NCI-H82 treated with DMSO at 0.1 percent for 48 hours (cell line): ENCODE results near the gene AKNA.

Experiments
- DNase-seq: peaks from one replicate; lab custom pipeline; 2025; ENCODE audit not compliant: unreplicated experiment; lab: John Stamatoyannopoulos, UW

Gene AKNA

DNA sequence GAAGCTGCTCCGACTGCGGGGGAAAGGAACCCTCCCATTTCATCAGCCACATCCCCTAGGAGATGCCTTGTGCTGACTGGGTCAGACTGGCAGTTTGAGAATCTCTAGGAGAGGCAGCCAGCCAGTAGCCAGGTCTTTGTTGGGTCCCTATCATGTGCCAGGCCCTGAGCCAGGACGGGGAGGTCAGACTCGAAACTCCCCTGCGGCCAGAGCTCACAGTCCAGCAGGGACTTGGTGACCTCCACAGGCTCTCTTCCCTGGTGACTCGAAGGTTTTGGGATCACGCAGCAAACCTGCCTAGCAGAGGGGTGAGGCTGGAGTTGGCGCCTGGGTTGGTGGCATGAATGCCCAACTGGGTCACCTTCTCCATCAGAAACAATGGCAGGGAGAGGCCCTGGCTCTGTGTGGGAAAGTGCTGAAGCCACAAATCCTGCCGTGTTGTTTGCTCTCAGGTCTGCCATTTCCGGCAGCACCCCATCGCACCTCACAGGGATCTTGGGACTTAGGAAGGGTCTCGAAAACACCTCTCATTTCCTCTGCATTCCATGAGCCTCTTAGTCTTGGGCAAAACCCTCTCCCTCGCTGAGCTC lies 79.3 kb downstream of the AKNA start:
- DNase-seq = no peak

DNA sequence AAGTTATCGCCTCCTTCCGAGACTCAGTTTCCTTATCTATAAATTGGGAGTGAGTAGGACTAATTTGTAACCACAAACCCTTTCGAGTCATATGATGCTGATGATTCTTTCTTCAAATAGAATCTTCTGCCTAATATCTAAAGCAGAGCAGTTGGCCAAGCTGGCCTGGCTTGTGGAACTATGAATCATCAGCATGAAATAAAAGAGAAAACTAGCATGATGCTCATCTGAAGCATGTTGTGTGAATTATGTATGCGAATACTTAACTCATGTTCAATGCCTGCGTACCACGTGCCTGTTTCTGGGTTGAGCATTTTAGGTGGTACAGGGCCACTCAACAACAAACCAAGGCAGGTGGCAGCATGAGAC lies 79.9 kb downstream of the AKNA start:
- DNase-seq = no peak

DNA sequence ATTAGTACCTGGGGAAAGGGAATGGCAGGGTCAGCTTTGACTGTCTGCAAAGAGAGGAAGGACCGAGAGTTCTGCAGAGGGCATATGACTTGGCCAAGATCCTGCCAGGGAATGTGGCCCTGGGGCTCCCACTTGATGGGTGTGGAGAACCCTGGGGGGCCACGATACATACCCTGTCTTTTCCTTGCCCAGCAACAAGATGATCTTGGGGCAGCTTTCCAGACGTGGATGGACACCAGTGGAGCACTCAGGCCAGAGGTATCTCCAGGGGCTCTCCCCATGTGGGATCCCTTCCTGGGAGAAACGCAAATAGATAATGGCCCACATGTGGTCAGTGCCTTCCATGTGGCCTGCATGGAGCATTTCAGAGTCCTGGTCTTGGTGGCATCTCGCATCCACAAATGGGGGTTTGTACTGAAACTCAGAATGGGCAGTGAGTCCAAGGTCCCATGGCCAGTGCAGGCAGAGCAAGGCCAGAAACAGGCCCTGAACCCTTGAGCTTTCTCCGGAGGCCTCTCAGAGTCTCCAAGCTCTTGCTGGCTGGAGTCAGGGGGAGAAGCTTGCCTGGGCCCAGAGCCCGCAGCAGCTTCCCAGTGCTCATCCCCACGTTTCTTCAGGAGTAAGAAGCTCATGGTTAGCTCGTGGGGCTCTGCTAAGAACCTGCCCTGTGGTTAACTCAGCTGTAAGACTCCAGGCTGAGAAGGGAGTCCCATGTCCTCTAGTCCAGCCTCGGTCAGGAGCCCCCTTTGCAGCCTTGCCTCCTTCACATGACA lies 83.2 kb downstream of the AKNA start:
- no peak for DNase-seq

DNA sequence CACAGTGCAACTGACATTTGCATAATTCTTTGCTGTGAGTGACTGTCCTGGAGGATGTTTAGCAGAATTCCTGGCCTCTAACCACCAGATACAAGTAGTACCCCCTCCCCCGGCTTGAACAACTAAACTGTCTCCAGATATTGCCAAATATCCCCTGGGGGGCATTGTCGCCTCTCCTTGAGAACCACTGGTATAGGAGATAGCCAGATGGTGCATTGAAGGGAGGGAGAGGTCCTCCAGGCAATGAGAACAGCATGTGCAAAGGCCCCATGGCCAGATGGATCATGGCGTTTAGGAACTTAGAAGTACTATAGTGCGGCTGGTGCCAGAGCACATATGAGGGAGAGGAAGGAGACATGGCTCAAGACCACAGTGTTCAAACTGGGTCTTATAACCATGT lies 83.8 kb downstream of the AKNA start:
- peak; percentile 14 for DNase-seq

DNA sequence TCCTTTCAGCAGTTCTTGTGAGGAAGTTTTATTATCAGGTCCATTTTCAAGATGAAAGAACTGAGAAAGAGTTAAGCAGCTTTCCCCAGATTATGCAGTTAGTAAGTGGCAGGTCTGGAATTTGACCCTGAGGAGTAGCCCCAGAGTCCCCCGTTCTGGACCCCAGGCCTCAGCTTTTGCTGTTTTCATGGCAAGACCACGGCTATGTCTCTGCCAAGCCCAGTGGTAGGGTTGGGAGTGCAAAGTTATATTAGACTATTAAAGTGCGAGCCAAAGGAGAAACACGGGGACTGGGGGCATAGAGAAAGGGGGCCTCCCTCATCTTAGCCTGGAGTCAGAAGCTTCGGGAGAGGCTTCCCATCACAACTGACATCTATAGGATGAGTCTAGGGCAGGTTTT lies 84.2 kb downstream of the AKNA start:
- no peak for DNase-seq

DNA sequence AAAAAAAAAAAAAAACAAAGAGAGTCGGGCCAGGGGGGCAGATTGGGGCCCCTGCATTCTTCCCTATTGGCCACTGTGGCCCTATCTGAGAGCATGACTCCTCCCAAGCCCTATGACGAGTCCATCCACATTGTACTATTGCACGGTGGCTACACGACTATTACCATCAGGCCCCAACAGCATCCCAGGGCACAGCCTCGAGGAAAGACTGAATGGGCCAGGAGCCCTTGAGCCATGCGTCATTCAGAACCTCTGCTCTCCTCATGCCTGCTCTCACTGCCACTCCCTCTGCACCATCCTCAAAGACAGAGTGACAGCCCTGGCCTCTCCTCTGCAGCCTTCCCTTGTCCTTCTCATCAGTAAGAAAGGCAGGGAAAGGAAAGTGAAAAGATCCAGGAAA lies 85.1 kb downstream of the AKNA start:
- DNase-seq = no peak

DNA sequence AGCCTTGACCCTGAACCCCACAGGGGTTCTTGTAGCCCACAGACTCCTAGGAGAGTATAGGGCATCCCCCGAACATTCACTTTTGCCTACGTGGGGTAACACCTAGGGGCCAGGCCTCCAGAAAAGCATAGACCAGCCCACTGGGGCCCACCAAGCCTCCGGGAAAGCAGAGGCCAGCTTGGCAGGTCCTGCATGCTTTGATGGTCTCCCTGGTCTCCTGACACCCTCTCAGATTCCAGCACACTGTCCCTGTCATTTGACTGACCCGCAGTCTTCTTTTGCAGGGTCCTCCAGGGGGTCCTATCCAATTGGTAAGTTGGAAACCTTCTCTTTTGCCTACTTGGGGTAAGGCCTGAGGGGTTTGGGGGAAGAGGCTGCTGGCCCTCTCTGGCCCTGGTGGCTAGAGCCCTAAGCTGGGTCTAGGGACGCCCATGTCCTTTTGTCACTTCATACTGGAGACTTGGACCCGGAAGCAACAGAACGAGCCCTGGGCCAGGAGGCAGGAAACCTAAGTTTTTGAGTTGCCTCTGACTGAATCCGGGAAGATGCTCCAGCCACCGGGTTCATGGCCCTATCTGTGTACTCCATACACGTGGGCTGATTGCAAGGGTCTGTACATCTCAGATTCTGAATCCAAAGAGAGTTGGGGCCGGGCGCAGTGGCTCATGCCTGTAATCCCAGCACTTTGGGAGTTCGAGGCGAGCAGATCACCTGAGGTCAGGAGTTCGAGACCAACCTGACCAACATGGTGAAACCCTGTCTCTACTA lies 85.8 kb downstream of the AKNA start:
- DNase-seq = no peak

DNA sequence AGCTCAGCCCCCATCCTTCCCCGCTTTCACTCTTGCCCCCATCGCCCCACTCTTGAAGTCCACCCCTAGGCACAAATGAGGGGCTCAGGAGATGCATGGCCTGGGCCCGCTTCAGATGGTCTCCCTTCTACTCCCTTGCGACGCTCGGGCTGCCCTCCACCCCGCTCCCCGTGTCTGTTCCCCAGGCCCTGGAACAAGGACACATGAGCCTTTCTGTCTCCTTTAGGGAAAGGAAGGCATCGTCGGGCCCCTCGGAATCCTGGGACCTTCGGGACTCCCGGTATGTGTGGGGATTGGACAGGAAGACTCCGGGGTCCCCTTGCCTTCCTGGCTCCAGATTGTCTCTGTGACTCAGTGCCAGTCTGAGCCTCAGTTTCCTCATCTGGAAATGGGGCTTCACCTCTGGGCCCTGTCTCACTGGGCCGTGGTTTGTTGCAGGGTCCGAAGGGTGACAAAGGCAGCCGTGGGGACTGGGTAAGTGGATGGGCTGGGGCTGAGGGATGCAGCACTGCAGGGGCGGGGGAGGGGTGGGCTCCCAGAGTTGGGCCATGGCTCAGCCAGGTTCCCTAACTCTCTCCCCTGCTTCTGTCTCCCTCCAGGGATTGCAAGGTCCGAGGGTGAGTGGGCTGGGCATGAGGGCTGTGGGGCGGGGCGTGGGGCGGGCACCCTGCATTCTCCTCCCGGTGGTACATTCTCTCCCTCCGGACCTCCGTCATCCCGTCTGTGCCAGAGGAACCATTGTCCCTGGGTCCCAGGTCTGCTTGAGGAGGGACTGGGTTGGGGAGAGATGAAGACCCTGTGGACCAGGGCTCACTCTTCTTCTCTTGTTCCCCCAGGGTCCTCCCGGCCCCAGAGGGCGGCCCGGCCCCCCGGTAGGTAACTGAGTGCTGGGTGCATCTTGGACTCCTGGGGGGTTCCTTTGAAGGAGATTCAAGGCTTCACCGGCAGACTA lies 86.7 kb downstream of the AKNA start:
- DNase-seq = no peak

DNA sequence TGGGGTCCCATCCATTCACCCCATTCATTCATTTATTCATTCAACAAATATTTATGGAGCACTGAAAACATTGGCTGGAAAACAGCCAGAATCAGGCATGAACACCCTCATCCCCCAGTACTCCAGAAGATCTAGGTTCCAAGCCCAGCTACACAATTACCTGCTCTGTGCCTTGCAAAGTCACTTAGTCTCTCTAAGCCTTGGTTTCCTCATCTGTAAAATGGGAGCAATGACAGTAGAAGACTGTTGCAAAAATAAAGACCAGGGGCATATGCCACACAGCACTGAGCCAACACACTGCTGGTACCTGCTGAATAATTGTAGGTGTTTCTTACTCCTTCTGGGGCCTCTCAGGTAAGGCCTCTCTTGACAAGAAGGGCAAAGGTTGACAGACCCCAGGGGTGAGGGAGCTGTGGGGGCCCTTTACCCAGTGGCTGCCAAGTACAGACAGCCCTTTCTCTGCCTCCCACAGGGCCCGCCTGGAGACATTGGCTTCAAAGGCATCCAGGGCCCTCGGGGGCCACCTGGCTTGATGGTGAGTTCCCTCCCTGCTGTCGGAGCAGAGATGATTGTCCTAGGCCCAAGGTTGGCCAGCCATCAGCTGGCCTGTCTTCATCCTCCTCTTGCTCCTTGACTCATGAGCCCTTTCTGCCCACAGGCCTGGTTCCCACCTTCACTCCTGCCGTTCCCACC lies 87.5 kb downstream of the AKNA start:
- DNase-seq = no peak

DNA sequence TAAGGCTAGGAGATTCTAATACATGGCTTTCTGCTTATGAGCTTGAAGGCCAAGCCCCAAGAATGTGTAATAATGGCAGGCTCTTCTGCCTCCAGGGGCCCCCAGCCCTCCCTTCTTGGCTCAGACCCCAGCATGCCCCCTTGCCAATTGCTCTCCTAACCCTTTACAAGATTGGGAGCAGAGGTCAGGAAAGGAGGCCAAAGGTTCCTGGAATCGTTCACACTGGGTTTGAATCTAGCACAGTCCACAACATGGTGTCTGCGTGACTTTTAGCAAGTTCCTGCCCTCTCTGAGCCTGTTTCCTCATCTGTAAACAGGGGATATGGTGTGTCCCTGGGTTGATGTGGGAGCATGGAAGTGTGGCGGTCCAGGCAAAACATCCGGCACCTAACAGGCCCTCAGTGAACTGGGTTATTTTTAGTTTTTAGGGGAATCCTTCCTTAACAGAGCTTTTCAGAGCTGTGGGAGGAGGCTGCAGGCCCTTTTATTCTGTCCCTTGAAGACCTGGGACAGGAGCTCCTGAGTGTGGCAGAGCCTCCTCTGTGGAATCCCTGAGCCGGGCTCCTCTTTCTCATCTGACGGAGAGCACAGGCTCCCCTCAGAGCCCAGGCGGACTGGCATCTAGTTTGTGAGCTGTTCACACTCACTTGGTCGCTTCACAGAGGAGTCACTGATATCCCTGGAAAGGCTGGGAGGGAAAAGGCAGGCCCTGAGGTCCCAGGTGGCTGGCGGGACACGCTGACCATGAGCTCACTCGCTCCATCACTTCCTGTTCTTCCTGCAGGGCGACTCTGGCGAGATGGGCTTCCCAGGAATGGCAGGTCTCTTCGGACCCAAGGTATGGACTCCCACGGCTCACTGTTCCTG lies 88.3 kb downstream of the AKNA start:
- no peak for DNase-seq

DNA sequence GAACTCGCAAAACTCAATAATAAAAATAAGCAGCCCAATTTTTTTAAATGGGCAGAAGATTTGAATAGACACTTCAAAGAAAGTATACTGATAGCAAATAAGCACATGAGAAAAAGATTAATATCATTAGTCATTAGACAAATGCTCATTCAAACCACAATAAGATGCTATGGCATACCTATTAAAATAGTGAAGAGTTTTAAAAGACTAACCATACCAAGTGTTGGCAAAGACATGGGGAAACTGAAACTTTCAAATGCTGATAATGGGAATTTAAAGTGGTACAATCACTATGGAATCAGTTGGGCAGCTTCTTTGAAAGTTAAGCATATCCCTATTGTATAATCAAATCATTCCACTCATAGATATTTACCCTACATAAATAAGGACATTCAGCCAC lies 91.4 kb downstream of the AKNA start:
- no peak for DNase-seq

DNA sequence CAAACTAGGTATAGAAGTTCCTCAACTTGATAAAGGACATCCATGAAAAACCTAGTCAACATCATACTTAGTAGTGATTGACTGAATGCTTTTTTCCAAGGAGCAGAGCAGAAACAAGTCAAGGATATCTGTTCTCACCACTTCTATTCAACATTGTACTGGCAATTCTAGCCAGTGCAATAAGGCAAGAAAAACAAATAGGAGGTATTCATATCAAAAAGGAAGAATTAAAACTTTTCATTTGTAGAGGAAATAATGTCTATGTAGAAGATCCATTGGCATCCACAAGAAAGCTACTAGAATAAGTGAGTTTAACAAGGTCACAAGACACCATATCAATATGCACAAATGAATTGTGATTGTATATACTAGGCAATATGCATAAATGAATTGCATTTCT lies 93.1 kb downstream of the AKNA start:
- no peak for DNase-seq

DNA sequence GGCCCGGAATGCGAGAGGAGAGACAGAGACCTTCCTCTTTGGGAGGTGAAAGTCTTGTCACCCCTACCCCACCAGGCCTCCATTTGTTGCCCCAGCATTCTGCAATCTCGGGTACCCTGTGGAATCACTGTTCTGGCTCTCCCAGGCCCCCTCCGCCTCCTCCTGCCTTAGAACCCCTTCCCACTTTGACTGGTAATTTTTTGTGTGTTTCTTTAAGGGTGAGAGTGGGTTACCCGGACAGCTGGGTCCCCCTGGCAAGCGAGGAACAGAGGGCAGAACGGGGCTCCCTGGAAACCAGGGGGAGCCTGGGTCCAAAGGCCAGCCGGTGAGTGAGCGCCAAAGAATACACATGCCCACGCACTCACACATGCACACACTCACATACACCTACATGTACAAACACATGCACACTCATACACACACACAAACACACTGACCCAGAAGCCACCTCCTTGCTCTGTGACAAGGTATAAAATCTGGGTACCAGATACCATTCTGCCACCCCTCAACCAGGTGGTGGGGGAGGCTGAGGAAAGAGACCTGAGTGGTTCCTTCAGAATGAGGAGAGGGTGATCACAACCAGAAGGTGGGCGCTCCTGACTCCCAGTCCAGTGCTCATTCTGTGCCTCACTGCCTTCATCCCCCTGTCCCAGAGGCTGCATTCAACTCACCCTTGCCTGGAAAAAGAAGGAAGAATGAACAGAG lies 95.7 kb downstream of the AKNA start:
- DNase-seq = no peak

DNA sequence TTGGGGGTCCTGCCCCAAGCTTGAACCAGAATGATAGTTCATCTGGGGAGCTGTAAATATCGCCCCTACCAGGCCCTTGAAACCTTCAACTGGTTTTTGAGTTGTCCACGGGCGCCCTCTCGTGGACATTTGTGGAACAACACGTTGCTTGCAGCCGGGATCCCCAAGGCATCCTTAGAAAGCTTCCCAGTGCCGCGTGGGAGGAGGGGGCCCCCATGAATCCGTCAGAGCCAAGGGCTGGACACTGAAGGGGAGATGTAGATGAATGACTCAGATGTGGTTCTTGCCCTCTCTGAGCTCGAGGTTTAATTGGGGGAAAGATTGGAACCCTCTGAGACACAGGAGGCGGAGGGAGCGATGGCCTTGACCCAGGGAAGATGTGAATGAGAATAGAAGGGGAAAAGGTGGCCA lies 96.7 kb downstream of the AKNA start:
- DNase-seq = peak; percentile 5

DNA sequence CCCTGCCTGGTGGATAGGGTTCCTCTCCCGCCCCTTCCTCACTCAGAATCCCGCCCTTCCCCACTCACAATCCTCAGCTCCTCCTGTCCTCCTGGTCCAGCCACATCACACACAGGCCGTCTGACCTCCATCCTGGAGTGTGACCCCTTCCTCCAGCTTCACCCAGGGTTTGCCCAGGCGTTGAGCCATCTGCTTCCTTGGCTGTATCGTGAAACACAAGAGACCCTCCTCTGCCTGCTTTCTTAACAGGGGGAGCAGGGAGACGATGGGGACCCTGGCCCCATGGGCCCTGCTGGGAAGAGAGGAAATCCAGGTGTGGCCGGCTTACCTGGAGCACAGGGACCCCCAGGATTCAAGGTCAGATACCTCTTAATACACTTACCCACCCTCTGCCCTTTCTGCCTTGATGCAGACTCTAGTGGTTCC lies 97.2 kb downstream of the AKNA start:
- DNase-seq = no peak

DNA sequence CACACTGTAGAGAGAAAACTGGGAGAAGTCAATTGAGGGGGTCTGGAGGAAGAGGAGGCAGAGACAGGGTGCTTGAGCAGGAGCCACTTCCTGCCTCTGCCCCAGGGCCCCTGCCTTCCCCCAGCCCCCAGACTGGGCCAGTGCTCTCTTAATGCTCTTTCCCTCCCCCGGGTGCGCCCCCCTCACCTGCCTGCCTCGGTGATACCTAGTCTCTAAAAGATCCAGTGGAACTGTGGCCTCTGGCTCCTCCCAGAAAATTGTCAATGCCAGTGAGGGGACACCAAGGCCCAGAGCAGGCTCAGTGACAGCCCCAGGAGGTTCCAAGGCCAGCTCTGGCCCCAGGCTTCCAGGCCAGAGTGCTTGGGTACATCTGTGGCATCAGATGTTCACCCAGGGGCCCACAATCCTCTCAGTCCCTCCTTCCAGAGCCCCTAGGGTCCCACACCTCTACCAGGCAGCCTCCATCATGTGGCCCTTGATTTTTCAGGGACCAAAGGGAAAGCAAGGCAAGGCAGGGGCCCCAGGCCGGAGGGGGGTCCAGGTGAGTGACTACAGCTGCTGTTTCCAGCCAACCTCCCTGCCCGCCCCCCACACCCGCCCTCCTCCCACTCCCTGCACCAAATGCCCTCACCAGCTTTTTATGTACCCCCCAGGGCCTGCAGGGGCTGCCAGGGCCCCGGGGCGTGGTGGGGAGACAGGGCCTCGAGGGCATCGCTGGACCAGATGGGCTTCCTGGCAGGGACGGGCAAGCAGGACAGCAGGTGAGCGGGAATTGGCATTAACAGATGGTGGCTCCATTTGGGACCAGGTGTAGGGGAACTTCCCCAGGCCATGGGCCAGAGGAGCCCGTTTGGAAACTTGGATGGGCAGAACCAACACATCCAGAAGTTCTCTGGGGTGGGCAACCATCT lies 98.0 kb downstream of the AKNA start:
- no peak for DNase-seq

DNA sequence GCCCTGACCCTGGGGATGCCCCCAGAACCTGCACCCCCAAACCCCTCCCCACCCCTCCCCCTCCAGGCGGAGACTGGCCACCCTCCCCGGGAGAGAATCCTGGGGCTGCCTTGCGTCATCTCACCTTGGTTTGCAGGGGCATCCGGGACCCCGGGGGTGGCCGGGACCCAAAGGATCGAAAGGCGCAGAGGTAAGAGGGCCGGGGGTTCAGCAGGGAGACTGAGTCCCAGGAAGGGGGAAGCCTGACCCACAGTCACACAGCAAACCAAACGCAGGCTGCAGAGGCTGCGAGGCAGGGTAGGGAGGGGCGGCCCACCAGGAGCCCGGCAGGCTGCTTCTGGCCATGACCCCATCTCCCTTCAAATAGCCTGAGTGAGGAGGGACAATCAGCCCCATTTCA lies 98.7 kb downstream of the AKNA start:
- no peak for DNase-seq
